HCT116 (cell line): ENCODE data around the gene ACTN1. TPM values are rescaled to one million over a fixed set of nuclear protein-coding genes. Genes with fewer than 3 reads are reported as not detected.

Source experiments
- ATAC-seq: fragments of 200-7000 bp; cut with Tn5 transposase; 2 replicates; pipeline ENCODE4 v1.9.1; 2020; ENCODE audit warnings: mild to moderate bottlenecking, moderate library complexity
- BruUV-seq: library from RNA; stranded (reverse); fragments of 400-500 nt; replicated peaks from 2 replicates; lab custom pipeline; 2021; lab: Mats Ljungman, UMichigan
- CTCF ChIA-PET: fragments of 300-600 bp; sonication (Branson Sonifier 250); formaldehyde crosslinking; loops from one replicate; lab custom pipeline; 2021; ENCODE audit warnings: antibody characterized with exemption; lab: Charles Lee
- POLR2A ChIA-PET: fragments of 300-600, 350-600 bp; sonication (Branson Sonifier 250); formaldehyde crosslinking; loops from one replicate; lab custom pipeline; 2021; ENCODE audit warnings: antibody characterized with exemption; lab: Charles Lee
- RAD21 ChIA-PET, 2 experiments: fragments of 300-600 bp; sonication (Branson Sonifier 250); formaldehyde crosslinking; loops; one replicate each; lab custom pipeline; 2023; ENCODE audit warnings: low total read pairs in 2 of 2; ENCODE audit not compliant: uncharacterized antibody in 2 of 2, unreplicated experiment in 2 of 2, low non-redundant PET in 1 of 2; lab: Charles Lee
- DNase-seq: peaks from one replicate; pipeline ENCODE4 v3.0.0-alpha.2; 2010; ENCODE audit warnings: low read depth, low spot score
- H2AFZ ChIP-seq: fragments of 200-600 bp; shearing (Covaris generic), sonication (generic); 2 replicates; pipeline ENCODE4 v1.6.1; 2017; ENCODE audit warnings: low read depth, mixed run types, mixed read lengths, antibody characterized with exemption, low read length; ENCODE audit not compliant: poor library complexity, severe bottlenecking
- H3K27ac ChIP-seq: 2 replicates; pipeline ENCODE4 v1.5.1; 2012; ENCODE audit warnings: low read depth, low read length
- H3K27me3 ChIP-seq: fragments of 200-600 bp; sonication (generic); 2 replicates; pipeline ENCODE4 v1.6.1; 2016; ENCODE audit warnings: mixed run types, low read length, mixed read lengths; ENCODE audit not compliant: insufficient read depth
- H3K36me3 ChIP-seq, 2 experiments: fragments of 200-500 bp in 1 of 2; fragments of 200-600 bp in 1 of 2; sonication (Bioruptor generic) in 1 of 2; sonication (generic) in 1 of 2; 2 replicates each; pipeline versions ENCODE4 v1.5.1 to v1.6.1; 2014 to 2016; ENCODE audit warnings: low read length in 2 of 2, inconsistent platforms in 1 of 2, mixed read lengths in 1 of 2, mixed run types in 1 of 2; ENCODE audit not compliant: insufficient read depth in 2 of 2, control insufficient read depth in 1 of 2
- H3K4me1 ChIP-seq, 2 experiments: fragments of 200-600 bp in 1 of 2; sonication (generic) in 1 of 2; 2 replicates each; pipeline versions ENCODE4 v1.5.1 to v1.6.1; 2012 to 2017; ENCODE audit warnings: low read length in 2 of 2, inconsistent platforms in 1 of 2, mild to moderate bottlenecking in 1 of 2, mixed read lengths in 1 of 2, mixed run types in 1 of 2, moderate library complexity in 1 of 2; ENCODE audit not compliant: insufficient read depth in 2 of 2, control insufficient read depth in 1 of 2
- H3K4me2 ChIP-seq: fragments of 200-600 bp; sonication (generic); 2 replicates; pipeline ENCODE4 v1.6.1; 2017; ENCODE audit warnings: mixed run types, low read length, mixed read lengths
- H3K4me3 ChIP-seq, 2 experiments: fragments of 200-600 bp in 1 of 2; sonication (generic) in 1 of 2; replicated peaks in 1 of 2; 2 replicates each; pipeline ENCODE4 v1.5.1; 2011 to 2016; ENCODE audit warnings: low read length in 2 of 2, control low read depth in 1 of 2, low read depth in 1 of 2, mild to moderate bottlenecking in 1 of 2, mixed read lengths in 1 of 2, mixed run types in 1 of 2
- H3K79me2 ChIP-seq: fragments of 200-600 bp; sonication (generic); 2 replicates; pipeline ENCODE4 v1.6.1; 2017; ENCODE audit warnings: mild to moderate bottlenecking, mixed run types, low read length, moderate library complexity, mixed read lengths; ENCODE audit not compliant: insufficient read depth
- H3K9ac ChIP-seq: fragments of 200-600 bp; sonication (generic); 2 replicates; pipeline ENCODE4 v1.6.1; 2016; ENCODE audit warnings: low read length, mixed read lengths
- H3K9me2 ChIP-seq: fragments of 200-600 bp; sonication (generic), shearing (Covaris generic); 2 replicates; pipeline ENCODE4 v1.6.1; 2017; ENCODE audit warnings: mixed run types, mild to moderate bottlenecking, moderate library complexity; ENCODE audit not compliant: insufficient read depth
- H3K9me3 ChIP-seq, 2 experiments: fragments of 200-500 bp in 1 of 2; fragments of 200-600 bp in 1 of 2; sonication (Bioruptor generic) in 1 of 2; sonication (generic) in 1 of 2; 2 replicates each; pipeline ENCODE4 v1.6.1; 2014 to 2017; ENCODE audit warnings: low read length in 2 of 2, mixed read lengths in 2 of 2, inconsistent platforms in 1 of 2, low read depth in 1 of 2, mild to moderate bottlenecking in 1 of 2, mixed run types in 1 of 2, moderate library complexity in 1 of 2; ENCODE audit not compliant: control insufficient read depth in 1 of 2, insufficient read depth in 1 of 2
- H4K20me1 ChIP-seq: fragments of 200-600 bp; sonication (generic), shearing (Covaris generic); 2 replicates; pipeline ENCODE4 v1.6.1; 2017; ENCODE audit warnings: mixed run types, mild to moderate bottlenecking, moderate library complexity; ENCODE audit not compliant: insufficient read depth
- ELF1 ChIP-seq: IDR thresholded peaks from 2 replicates; pipeline ENCODE4 v1.6.1; 2012; ENCODE audit warnings: low read depth, borderline replicate concordance
- EZH2 ChIP-seq: fragments of 200-600 bp; sonication (generic); IDR thresholded peaks from 2 replicates; pipeline ENCODE4 v1.6.1; 2017; ENCODE audit warnings: antibody characterized with exemption, mixed run types
- POLR2A ChIP-seq: IDR thresholded peaks from 2 replicates; pipeline ENCODE4 v1.7.0; 2011; ENCODE audit warnings: borderline replicate concordance; ENCODE audit not compliant: insufficient read depth, insufficient read length; ENCODE audit errors: extremely low read depth
- REST ChIP-seq: IDR thresholded peaks from 2 replicates; pipeline ENCODE4 v1.6.1; 2012; ENCODE audit warnings: low read depth
- SIN3A ChIP-seq: IDR thresholded peaks from 2 replicates; pipeline ENCODE4 v1.6.1; 2012; ENCODE audit warnings: low read depth
- SP1 ChIP-seq: IDR thresholded peaks from 2 replicates; pipeline ENCODE4 v1.6.1; 2012; ENCODE audit warnings: low read depth
- YY1 ChIP-seq: IDR thresholded peaks from 2 replicates; pipeline ENCODE4 v1.6.1; 2011; ENCODE audit warnings: low read length, low read depth, moderate library complexity, mild to moderate bottlenecking; ENCODE audit not compliant: insufficient replicate concordance; ENCODE audit errors: extremely low read depth
- ZBTB33 ChIP-seq: IDR thresholded peaks from 2 replicates; pipeline ENCODE4 v1.6.1; 2011; ENCODE audit warnings: mild to moderate bottlenecking, low read length, moderate library complexity; ENCODE audit not compliant: insufficient replicate concordance; ENCODE audit errors: extremely low read depth
- ZFX ChIP-seq: fragments of 450-650 bp; IDR thresholded peaks from 2 replicates; pipeline ENCODE4 v1.6.1; 2017
- intact Hi-C: fragments of 100-400 bp; cut with micrococcal nuclease; formaldehyde crosslinking; loops from 2 replicates; pipeline ENCODE4 v1.10.0; 2022
- total RNA-seq: library from RNA; stranded (reverse); gene quantifications from one replicate; pipeline ENCODE4 v1.2.1, GENCODE V29; 2021; ENCODE audit not compliant: unreplicated experiment

ACTN1 gene
- total RNA-seq, 1 experiment from 2014 or later = 123 TPM

GRCh38 chr14:68880581-68881105, 98.5 kb downstream of the ACTN1 start:
- Histone ChIP-seq H3K27ac (no peak overlapping the region), H3K9me3 (no peaks in the 10 kb centered on the region), H3K4me2 (no peak overlapping the region)
- ChIA-PET CTCF (no interaction called here), POLR2A (no interaction called here), RAD21 (no interaction called here)
- DNase-seq = no peak
- intact Hi-C loops = no loop called here
- TF ChIP-seq SIN3A (no peak), ZBTB33 (no peak), ELF1 (no peak), YY1 (no peak), POLR2A (no peak), EZH2 (no peak), REST (no peak), ZFX (no peak), SP1 (no peak)
- TF ChIP-seq, all 23 proteins: peak for 0
- Histone ChIP-seq H2AFZ (no peak overlapping the region), H3K9me2 (no peaks in the 10 kb centered on the region), H4K20me1 (no peaks in the 10 kb centered on the region), H3K27me3 (no peaks in the 10 kb centered on the region), H3K79me2 (no peaks in the 10 kb centered on the region), H3K9ac (no peak overlapping the region), H3K4me3 (no peak overlapping the region), H3K36me3 (peaks cover 36 to 51% of the 10 kb centered on the region in 2 experiments; a peak in 3 of 4 replicates), H3K4me1 (peaks cover 0 to 18% of the 10 kb centered on the region in 2 experiments; a peak in 2 of 4 replicates)
- ATAC-seq = no peak
- BruUV-seq = no TSS peak
